Urinary bladder (tissue), 4 donors: ENCODE measurements around the gene CCND3. TPM values are rescaled to one million over a fixed set of nuclear protein-coding genes. Genes with fewer than 3 reads are reported as not detected.
A peak's percentile ranks its signal among the peaks of the same experiment; 100 is the strongest.

Experiments
- DNase-seq: peaks from one replicate; pipeline ENCODE4 v3.0.0-alpha.2; 2015; ENCODE audit errors: extremely low spot score
- H3K27ac ChIP-seq: one replicate; pipeline ENCODE4 v1.5.1; 2013; ENCODE audit warnings: low read depth, mild to moderate bottlenecking, moderate library complexity
- H3K36me3 ChIP-seq: one replicate; pipeline ENCODE4 v1.6.1; 2013; ENCODE audit warnings: mild to moderate bottlenecking, moderate library complexity; ENCODE audit not compliant: insufficient read depth
- H3K4me1 ChIP-seq: one replicate; pipeline ENCODE4 v1.6.1; 2013; ENCODE audit warnings: mild to moderate bottlenecking, moderate library complexity; ENCODE audit not compliant: insufficient read depth
- H3K4me3 ChIP-seq: one replicate; pipeline ENCODE4 v1.5.1; 2013; ENCODE audit warnings: low read depth, low read length
- WGBS: extraction: QIAGEN DNeasy Blood & Tissue Kit; methylation state at CpG from one replicate; pipeline ENCODE4 v1.1.7; 2013; 5-methylcytosine and 5-hydroxymethylcytosine counted together
- polyA plus RNA-seq: library from polyadenylated mRNA; stranded (reverse); fragments of 200-250 nt; gene quantifications from one replicate; pipeline ENCODE4 v1.2.3, GENCODE V29; 2013
- total RNA-seq: library from RNA; depleted of rRNA; stranded (reverse); fragments of >200 nt; gene quantifications from one replicate; pipeline ENCODE4 v1.2.3, GENCODE V29; 2014
- donor health status: healthy with polysubstance abuse.
- donor health status: healthy.

Gene CCND3
- 18.1 TPM for total RNA-seq
- 98.9 TPM for polyA plus RNA-seq

DNA sequence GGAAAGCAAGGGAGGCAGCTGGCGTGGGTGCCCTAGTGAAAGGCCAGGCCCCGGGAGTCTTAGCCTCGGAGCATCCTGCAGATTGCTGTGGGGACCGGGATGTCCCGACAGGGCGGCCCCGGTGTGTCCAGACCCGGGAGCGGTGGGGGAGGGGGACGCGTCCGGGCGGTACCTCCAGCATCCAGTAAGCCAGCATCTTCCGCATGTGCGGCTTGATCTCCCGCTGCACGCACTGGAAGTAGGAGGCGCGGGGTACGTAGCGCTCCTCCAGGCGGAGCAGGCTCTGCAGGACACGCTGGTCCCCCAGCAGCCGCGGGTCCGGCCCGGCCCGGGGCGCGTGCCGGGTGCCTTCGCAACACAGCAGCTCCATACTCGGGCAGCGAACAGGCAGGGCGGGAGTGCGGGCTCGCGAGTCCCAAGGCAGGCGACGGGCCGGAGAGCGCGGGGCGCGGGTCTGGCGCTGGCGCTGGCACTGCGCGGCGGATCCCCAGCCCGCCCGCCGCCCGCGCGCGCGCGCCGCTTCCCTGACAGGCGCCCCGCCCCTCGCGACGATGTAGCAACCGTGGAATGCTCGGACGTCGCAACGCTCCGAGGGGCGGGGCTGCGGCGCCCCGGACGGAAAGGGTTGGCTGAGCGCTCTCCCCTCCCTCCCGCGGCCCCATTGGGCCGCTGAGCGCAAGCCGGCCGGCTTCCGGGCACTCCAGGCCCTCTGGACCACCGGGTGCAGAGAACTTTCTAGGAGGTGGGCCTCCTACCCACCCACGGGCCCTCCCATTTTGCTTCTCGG, at the start of gene CCND3:
Gene CCND3, minus strand, starts transcription at position 529 of the 787 bp plus-strand sequence. Its CDS starts 159 bp downstream, at position 370.
- Histone ChIP-seq H3K4me1 (peaks cover 2% of the 10 kb centered on the region), H3K36me3 (no peaks in the 10 kb centered on the region), H3K27ac (peak within 1 kb of the TSS; percentile 11), H3K4me3 (peak within 1 kb of the TSS; percentile 66)
- WGBS: under 1% methylated on average over 87 of the region's 87 CpGs
- peak; percentile 74 for DNase-seq

DNA sequence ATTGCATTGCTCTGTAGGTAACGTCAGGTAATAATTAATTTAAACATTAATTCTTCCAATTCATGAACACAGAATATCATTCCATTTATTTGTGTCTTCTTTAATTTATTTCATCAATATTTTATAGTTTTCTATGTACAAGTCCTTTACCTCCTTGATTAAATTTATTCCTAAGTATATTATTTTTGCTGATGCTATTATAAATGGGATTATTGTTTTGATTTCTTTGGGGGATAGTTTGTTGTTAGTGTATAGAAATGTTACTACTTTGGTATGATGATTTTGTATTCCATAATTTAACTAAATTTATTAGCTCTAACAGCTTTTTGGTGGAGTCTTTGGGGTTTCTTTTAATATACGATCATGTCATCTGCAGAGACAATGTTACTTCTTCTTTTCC, 44.7 kb upstream of the CCND3 start:
- WGBS: 98% methylated on average over 2 of the region's 2 CpGs
- H3K4me1 ChIP-seq: no peaks in the 10 kb centered on the region
- DNase-seq: no peak
- no peaks in the 10 kb centered on the region for H3K36me3 ChIP-seq
- no peak overlapping the region for H3K27ac ChIP-seq
- no peak overlapping the region for H3K4me3 ChIP-seq

DNA sequence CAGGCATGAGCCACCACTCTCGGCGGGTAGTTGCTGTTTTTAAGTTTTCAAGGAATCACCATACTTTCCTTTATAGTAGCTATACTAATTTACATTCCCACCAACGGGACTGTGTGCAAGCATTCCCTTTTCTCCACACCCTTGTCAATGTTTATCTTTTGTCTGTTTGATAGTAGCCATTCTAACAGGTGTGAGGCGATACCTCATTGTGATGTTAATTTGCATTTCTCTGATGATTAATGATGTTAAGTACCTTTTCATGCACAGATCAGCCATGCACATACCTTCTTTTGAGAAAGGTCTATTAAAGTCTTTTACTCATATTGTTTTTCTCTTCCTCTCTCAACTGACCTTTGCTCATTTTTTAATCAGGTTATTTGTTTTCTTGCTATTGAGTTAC, 43.0 kb upstream of the CCND3 start:
- WGBS: 54% methylated on average over 4 of the region's 4 CpGs
- DNase-seq: no peak

DNA sequence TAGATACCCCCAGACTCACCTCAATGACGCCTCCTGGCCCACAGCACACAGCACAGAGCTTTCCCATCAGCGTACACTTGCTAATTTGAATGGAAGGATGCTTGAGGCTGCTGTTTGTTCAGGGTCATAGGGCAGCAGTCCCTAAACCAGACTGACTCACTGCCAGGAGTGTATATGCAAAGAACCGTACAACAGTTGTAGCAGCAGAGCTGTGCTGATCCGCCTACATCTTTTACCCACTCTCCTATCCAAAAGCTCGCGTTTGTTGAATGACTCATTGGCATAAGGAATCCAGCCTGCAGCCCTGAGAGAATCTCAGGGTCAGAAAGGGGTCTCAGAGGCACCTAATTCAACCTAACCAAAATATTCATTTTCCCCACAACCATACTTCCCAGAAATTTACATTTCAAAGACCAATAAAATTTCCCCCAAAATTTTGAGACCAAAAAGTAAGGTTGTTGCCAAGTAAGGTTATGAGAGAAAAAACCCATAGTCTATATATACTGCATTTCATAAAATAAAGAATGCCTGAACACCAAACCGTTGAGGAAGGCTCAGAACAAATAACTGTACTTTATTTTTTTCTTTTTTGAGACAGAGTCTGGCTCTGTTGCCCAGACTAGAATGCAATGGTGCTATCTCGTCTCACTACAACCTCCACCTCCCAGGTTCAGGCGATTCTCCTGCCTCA, 35.3 kb upstream of the CCND3 start:
- H3K4me1 ChIP-seq: no peaks in the 10 kb centered on the region
- no peak for DNase-seq
- no peak overlapping the region for H3K27ac ChIP-seq
- 69% methylated on average over 9 of the region's 9 CpGs for WGBS
- no peak overlapping the region for H3K4me3 ChIP-seq
- H3K36me3 ChIP-seq: no peaks in the 10 kb centered on the region

More for the DNA sequence above, 43.0 kb upstream of the CCND3 start:
- H3K27ac ChIP-seq: no peak overlapping the region
- no peak overlapping the region for H3K4me3 ChIP-seq
- no peaks in the 10 kb centered on the region for H3K4me1 ChIP-seq
- H3K36me3 ChIP-seq: no peaks in the 10 kb centered on the region

DNA sequence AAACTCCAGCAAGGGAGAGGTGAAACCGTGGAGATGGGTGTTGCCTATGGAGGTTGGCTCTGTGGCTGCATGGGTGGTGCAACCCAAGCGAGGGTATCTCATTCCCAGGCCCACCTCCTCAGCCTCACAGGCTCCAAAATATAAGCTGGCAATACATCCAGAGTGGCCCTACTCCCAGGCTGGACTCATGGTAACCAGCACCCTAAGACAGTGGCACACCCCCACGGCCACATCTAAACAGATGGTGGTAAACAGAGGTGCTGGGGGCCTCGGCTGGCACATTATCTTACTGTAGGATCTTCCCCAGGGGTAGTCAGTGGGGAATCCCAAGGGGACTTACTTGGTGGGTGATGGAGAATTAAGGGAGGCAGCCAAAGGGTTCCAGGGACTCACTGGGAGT, 33.7 kb upstream of the CCND3 start:
- no peaks in the 10 kb centered on the region for H3K4me1 ChIP-seq
- 91% methylated on average over 4 of the region's 4 CpGs for WGBS
- DNase-seq: no peak

DNA sequence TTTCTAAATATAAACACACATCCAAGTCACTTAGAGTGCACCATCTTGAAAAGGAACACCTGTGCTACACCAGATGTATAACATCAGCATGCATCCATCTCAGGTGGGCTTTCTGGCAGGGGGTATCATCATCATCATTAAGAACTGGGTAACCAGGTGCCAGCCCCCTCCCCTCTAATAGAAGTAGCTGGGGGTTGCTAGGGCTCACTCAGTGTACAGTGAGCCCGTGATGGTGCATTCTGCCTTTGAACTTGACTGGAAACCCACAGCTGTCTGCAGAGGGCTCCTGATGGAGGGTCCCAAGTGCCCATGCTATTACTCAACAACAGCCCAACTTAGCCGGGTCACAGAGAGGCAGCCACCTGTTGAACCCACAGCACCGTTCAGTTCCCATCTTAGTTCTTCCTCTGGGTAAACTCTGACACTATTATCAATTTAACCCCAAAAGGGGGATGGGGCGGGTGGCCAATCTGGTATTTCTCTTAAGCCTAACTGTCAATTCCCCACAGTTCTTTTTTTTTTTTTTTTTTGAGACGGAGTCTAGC, 32.7 kb upstream of the CCND3 start:
- Histone ChIP-seq H3K27ac (no peak overlapping the region), H3K4me1 (no peaks in the 10 kb centered on the region), H3K4me3 (no peak overlapping the region), H3K36me3 (no peaks in the 10 kb centered on the region)
- no peak for DNase-seq
- WGBS: 92% methylated on average over 5 of the region's 5 CpGs

More for the DNA sequence above, 33.7 kb upstream of the CCND3 start:
- H3K4me3 ChIP-seq: no peak overlapping the region
- no peak overlapping the region for H3K27ac ChIP-seq
- no peaks in the 10 kb centered on the region for H3K36me3 ChIP-seq

DNA sequence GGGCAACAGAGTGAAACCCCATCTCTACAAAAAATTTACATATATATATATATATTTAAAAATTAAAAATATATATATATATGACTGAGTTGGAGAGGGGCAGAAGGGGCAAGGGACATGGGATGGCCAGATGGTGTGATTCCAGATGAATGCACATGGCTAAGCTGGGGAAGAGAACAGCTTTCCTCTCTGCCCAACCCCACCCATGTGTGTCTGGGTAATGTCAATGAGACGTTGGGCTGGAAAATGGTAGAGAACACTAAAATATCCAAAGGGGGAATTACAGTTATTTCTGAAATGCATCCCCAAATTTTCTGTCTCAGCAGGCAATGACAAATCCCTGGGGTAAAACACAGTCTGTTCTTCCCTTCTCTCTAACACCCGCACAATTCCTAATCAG, 31.2 kb upstream of the CCND3 start:
- Histone ChIP-seq H3K27ac (no peak overlapping the region), H3K4me3 (no peak overlapping the region), H3K4me1 (no peaks in the 10 kb centered on the region), H3K36me3 (no peaks in the 10 kb centered on the region)
- no peak for DNase-seq
- 29% methylated on average over 2 of the region's 2 CpGs for WGBS

DNA sequence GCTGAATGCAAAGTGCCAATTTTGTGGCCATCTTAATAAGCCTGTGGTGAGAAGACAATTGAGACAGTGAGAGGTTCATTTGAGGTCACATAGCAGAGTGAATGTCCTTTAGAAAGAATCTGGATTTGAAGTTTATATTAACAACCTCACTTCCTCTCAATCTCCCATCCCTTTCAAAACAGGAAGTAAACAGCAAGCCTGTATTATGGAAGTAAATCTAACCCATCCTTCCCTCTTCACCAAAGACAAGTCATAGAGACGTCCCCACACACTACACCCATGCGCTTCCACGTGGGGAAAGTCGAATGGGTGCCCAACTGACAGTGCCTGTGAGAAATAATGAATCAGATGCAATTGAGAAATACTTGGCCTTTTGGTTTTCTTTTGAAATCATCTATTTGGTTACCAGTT, 28.8 kb upstream of the CCND3 start:
- DNase-seq: no peak
- no peak overlapping the region for H3K4me3 ChIP-seq
- no peak overlapping the region for H3K27ac ChIP-seq
- H3K4me1 ChIP-seq: no peaks in the 10 kb centered on the region
- WGBS: 60% methylated on average over 4 of the region's 4 CpGs
- no peaks in the 10 kb centered on the region for H3K36me3 ChIP-seq

DNA sequence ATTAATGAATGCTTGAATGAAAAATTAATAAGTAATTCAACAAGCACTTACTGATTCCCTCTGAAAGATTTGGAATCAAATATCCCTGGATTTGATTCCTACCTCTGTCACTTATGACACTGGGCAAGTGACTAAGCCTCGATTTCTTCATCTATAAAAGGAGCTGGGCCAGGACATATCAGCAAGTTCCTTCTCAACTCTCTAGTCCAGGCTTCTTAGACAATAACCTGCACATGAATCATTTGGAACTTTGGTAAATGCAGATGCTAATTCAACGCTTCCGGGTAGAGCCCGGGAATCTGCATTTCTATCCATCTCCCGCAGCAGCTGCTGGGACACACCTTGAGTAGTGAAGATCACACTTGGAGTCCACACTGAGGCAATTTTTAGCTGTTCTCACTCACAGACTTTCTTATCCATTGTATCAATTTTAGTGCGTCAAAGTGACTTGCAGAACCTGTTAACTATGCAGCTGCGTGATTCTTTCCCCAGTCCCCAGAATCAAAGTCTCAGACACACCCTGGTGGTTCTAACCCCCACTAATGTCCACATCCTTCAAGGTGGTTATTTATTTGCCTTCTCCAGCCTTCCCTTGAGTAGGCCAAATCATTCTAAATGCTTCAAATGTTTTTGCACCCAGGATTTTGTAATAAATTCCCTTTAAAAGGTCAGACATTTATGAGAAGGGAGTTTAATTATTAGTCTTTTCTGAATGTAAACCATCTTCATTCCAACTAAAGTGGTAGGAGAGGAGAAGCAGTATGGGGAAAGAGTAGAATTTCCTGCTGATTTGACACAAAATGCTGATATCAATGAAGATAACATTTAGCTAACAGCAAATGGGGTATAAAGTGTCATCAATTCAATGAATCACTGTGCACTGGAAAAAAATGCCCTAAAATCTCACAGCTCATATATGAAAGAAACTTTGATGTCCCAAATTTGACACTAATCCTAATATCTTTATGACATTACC, 26.0 kb upstream of the CCND3 start:
- DNase-seq: peak; percentile 39
- H3K27ac ChIP-seq: no peak overlapping the region
- no peaks in the 10 kb centered on the region for H3K36me3 ChIP-seq
- 81% methylated on average over 7 of the region's 7 CpGs for WGBS
- H3K4me3 ChIP-seq: no peak overlapping the region
- H3K4me1 ChIP-seq: no peaks in the 10 kb centered on the region

DNA sequence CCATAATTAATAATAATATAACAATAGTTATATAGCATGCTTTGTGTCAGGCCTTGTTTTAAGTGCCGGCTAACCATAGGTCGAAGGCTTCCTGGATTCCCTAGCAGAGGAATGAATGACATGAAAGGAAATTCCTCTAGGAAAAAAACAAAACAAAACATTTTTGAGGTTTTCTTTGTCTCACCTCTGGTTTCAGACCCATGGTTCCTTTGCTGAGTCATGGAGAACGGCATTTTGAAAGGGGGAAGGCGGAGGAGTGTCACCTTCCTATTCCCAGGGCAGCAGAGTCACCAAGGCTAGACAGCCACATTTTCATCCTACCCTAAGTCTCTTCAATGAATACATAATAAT, 25.3 kb upstream of the CCND3 start:
- no peak overlapping the region for H3K4me3 ChIP-seq
- H3K27ac ChIP-seq: no peak overlapping the region
- H3K36me3 ChIP-seq: no peaks in the 10 kb centered on the region
- WGBS: 81% methylated on average over 4 of the region's 4 CpGs
- H3K4me1 ChIP-seq: no peaks in the 10 kb centered on the region
- no peak for DNase-seq

DNA sequence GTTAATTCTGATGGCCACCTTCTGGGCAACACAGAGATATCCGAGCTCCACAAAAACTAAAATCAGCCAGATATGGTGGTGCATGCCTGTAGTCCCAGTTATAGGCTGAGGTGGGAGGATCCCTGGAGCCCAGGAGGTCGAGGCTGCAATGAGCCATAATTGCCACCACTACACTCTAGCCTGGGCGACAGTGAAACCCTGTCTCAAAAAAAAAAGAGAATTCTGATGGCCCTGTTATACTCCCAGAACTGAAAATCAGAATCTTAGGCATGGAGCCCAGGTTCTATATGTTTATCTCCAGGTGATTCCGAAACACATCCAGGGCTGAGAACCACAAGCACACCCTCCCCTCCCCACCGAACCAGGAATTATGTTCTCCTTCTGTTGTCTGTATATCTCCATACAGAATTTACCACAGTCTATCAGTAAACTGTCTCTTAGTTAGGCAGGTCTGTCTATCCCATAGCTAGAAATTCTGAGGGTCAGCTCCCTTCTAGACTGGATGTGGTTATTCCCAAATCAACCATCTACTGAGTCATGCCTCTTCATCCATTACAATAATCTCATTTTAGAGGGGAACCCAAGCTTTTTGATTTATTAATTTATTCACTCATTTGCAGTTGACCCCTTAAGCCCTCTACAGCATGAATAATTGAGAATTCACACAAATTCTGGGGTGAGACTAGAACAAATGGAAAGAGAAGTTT, 24.8 kb upstream of the CCND3 start:
- H3K36me3 ChIP-seq: no peaks in the 10 kb centered on the region
- no peaks in the 10 kb centered on the region for H3K4me1 ChIP-seq
- no peak overlapping the region for H3K4me3 ChIP-seq
- no peak for DNase-seq
- no peak overlapping the region for H3K27ac ChIP-seq
- 70% methylated on average over 5 of the region's 5 CpGs for WGBS

DNA sequence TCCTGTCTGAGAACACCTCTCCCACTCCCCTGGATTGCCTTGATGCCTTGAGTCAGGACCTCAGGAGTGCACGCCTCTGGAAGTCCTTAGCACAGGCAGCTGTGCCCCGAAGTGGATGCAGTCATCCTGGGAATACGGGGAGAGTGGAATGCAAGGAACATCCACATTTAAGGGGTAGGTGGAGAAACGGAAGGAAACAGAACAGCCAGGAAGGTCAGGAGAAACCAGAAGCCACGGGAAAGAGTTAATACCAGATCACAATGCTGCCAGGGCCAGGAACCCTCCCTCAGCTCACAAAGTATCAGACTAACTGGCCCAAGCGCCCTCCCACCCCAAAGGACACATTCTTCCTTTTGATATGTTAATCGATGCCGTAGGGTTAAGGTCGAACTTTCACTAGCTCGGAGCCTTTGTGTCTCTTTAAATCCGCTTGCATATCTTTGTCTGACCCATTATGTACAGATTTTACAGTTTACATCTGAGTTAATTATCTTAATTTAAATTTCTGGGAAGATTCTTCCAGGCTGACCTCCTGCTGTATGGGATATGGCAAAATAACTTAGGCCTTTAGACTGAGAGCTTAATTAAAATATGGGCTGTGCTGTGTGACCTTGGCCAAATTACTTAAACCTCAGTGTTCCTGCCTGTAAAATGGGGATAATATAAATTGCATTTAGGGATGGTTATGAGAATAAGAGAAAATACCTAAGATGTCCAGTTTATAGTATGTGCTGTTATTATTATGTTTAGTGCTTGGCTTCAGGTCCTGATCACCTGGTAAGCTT, 24.0 kb upstream of the CCND3 start:
- H3K4me3 ChIP-seq: no peak overlapping the region
- DNase-seq: no peak
- no peaks in the 10 kb centered on the region for H3K4me1 ChIP-seq
- H3K36me3 ChIP-seq: no peaks in the 10 kb centered on the region
- WGBS: 65% methylated on average over 11 of the region's 11 CpGs
- H3K27ac ChIP-seq: no peak overlapping the region
